HCT116 (cell line): ENCODE data around the gene PACRG. TPM values are rescaled to one million over a fixed set of nuclear protein-coding genes. Genes with fewer than 3 reads are reported as not detected.

Experiments used
- ATAC-seq: fragments of 200-7000 bp; cut with Tn5 transposase; 2 replicates; pipeline ENCODE4 v1.9.1; 2020; ENCODE audit warnings: mild to moderate bottlenecking, moderate library complexity
- BruUV-seq: library from RNA; stranded (reverse); fragments of 400-500 nt; replicated peaks from 2 replicates; lab custom pipeline; 2021; lab: Mats Ljungman, UMichigan
- CTCF ChIA-PET: fragments of 300-600 bp; sonication (Branson Sonifier 250); formaldehyde crosslinking; loops from one replicate; lab custom pipeline; 2021; ENCODE audit warnings: antibody characterized with exemption; lab: Charles Lee
- POLR2A ChIA-PET: fragments of 300-600, 350-600 bp; sonication (Branson Sonifier 250); formaldehyde crosslinking; loops from one replicate; lab custom pipeline; 2021; ENCODE audit warnings: antibody characterized with exemption; lab: Charles Lee
- RAD21 ChIA-PET, 2 experiments: fragments of 300-600 bp; sonication (Branson Sonifier 250); formaldehyde crosslinking; loops; one replicate each; lab custom pipeline; 2023; ENCODE audit warnings: low total read pairs in 2 of 2; ENCODE audit not compliant: uncharacterized antibody in 2 of 2, unreplicated experiment in 2 of 2, low non-redundant PET in 1 of 2; lab: Charles Lee
- DNase-seq: peaks from one replicate; pipeline ENCODE4 v3.0.0-alpha.2; 2010; ENCODE audit warnings: low read depth, low spot score
- H2AFZ ChIP-seq: fragments of 200-600 bp; shearing (Covaris generic), sonication (generic); 2 replicates; pipeline ENCODE4 v1.6.1; 2017; ENCODE audit warnings: low read depth, mixed run types, mixed read lengths, antibody characterized with exemption, low read length; ENCODE audit not compliant: poor library complexity, severe bottlenecking
- H3K27ac ChIP-seq: 2 replicates; pipeline ENCODE4 v1.5.1; 2012; ENCODE audit warnings: low read depth, low read length
- H3K27me3 ChIP-seq: fragments of 200-600 bp; sonication (generic); 2 replicates; pipeline ENCODE4 v1.6.1; 2016; ENCODE audit warnings: mixed run types, low read length, mixed read lengths; ENCODE audit not compliant: insufficient read depth
- H3K36me3 ChIP-seq, 2 experiments: fragments of 200-500 bp in 1 of 2; fragments of 200-600 bp in 1 of 2; sonication (Bioruptor generic) in 1 of 2; sonication (generic) in 1 of 2; 2 replicates each; pipeline versions ENCODE4 v1.5.1 to v1.6.1; 2014 to 2016; ENCODE audit warnings: low read length in 2 of 2, inconsistent platforms in 1 of 2, mixed read lengths in 1 of 2, mixed run types in 1 of 2; ENCODE audit not compliant: insufficient read depth in 2 of 2, control insufficient read depth in 1 of 2
- H3K4me1 ChIP-seq, 2 experiments: fragments of 200-600 bp in 1 of 2; sonication (generic) in 1 of 2; 2 replicates each; pipeline versions ENCODE4 v1.5.1 to v1.6.1; 2012 to 2017; ENCODE audit warnings: low read length in 2 of 2, inconsistent platforms in 1 of 2, mild to moderate bottlenecking in 1 of 2, mixed read lengths in 1 of 2, mixed run types in 1 of 2, moderate library complexity in 1 of 2; ENCODE audit not compliant: insufficient read depth in 2 of 2, control insufficient read depth in 1 of 2
- H3K4me2 ChIP-seq: fragments of 200-600 bp; sonication (generic); 2 replicates; pipeline ENCODE4 v1.6.1; 2017; ENCODE audit warnings: mixed run types, low read length, mixed read lengths
- H3K4me3 ChIP-seq, 2 experiments: fragments of 200-600 bp in 1 of 2; sonication (generic) in 1 of 2; replicated peaks in 1 of 2; 2 replicates each; pipeline ENCODE4 v1.5.1; 2011 to 2016; ENCODE audit warnings: low read length in 2 of 2, control low read depth in 1 of 2, low read depth in 1 of 2, mild to moderate bottlenecking in 1 of 2, mixed read lengths in 1 of 2, mixed run types in 1 of 2
- H3K79me2 ChIP-seq: fragments of 200-600 bp; sonication (generic); 2 replicates; pipeline ENCODE4 v1.6.1; 2017; ENCODE audit warnings: mild to moderate bottlenecking, mixed run types, low read length, moderate library complexity, mixed read lengths; ENCODE audit not compliant: insufficient read depth
- H3K9ac ChIP-seq: fragments of 200-600 bp; sonication (generic); 2 replicates; pipeline ENCODE4 v1.6.1; 2016; ENCODE audit warnings: low read length, mixed read lengths
- H3K9me2 ChIP-seq: fragments of 200-600 bp; sonication (generic), shearing (Covaris generic); 2 replicates; pipeline ENCODE4 v1.6.1; 2017; ENCODE audit warnings: mixed run types, mild to moderate bottlenecking, moderate library complexity; ENCODE audit not compliant: insufficient read depth
- H3K9me3 ChIP-seq, 2 experiments: fragments of 200-500 bp in 1 of 2; fragments of 200-600 bp in 1 of 2; sonication (Bioruptor generic) in 1 of 2; sonication (generic) in 1 of 2; 2 replicates each; pipeline ENCODE4 v1.6.1; 2014 to 2017; ENCODE audit warnings: low read length in 2 of 2, mixed read lengths in 2 of 2, inconsistent platforms in 1 of 2, low read depth in 1 of 2, mild to moderate bottlenecking in 1 of 2, mixed run types in 1 of 2, moderate library complexity in 1 of 2; ENCODE audit not compliant: control insufficient read depth in 1 of 2, insufficient read depth in 1 of 2
- H4K20me1 ChIP-seq: fragments of 200-600 bp; sonication (generic), shearing (Covaris generic); 2 replicates; pipeline ENCODE4 v1.6.1; 2017; ENCODE audit warnings: mixed run types, mild to moderate bottlenecking, moderate library complexity; ENCODE audit not compliant: insufficient read depth
- EZH2 ChIP-seq: fragments of 200-600 bp; sonication (generic); IDR thresholded peaks from 2 replicates; pipeline ENCODE4 v1.6.1; 2017; ENCODE audit warnings: antibody characterized with exemption, mixed run types
- EZH2phosphoT487 ChIP-seq: fragments of 200-600 bp; IDR thresholded peaks from 2 replicates; pipeline ENCODE4 v1.6.1; 2018; ENCODE audit warnings: antibody characterized with exemption, borderline replicate concordance
- FOSL1 ChIP-seq: IDR thresholded peaks from 2 replicates; pipeline ENCODE4 v1.6.1; 2012; ENCODE audit warnings: low read depth
- JUND ChIP-seq: IDR thresholded peaks from 2 replicates; pipeline ENCODE4 v1.6.1; 2012
- POLR2A ChIP-seq: IDR thresholded peaks from 2 replicates; pipeline ENCODE4 v1.7.0; 2011; ENCODE audit warnings: borderline replicate concordance; ENCODE audit not compliant: insufficient read depth, insufficient read length; ENCODE audit errors: extremely low read depth
- RAD21 ChIP-seq: IDR thresholded peaks from 2 replicates; pipeline ENCODE4 v1.6.1; 2012; ENCODE audit warnings: low read depth, mild to moderate bottlenecking
- SIN3A ChIP-seq: IDR thresholded peaks from 2 replicates; pipeline ENCODE4 v1.6.1; 2012; ENCODE audit warnings: low read depth
- SP1 ChIP-seq: IDR thresholded peaks from 2 replicates; pipeline ENCODE4 v1.6.1; 2012; ENCODE audit warnings: low read depth
- SRF ChIP-seq: IDR thresholded peaks from 2 replicates; pipeline ENCODE4 v1.6.1; 2012; ENCODE audit warnings: low read depth
- TCF7L2 ChIP-seq: IDR thresholded peaks from 2 replicates; pipeline ENCODE4 v1.7.0; 2011; ENCODE audit warnings: borderline replicate concordance, inconsistent platforms; ENCODE audit not compliant: insufficient read depth, insufficient read length; ENCODE audit errors: extremely low read depth
- YY1 ChIP-seq: IDR thresholded peaks from 2 replicates; pipeline ENCODE4 v1.6.1; 2011; ENCODE audit warnings: low read length, low read depth, moderate library complexity, mild to moderate bottlenecking; ENCODE audit not compliant: insufficient replicate concordance; ENCODE audit errors: extremely low read depth
- ZFX ChIP-seq: fragments of 450-650 bp; IDR thresholded peaks from 2 replicates; pipeline ENCODE4 v1.6.1; 2017
- ZNF274 ChIP-seq: fragments of 200-500 bp; sonication (Bioruptor generic); IDR thresholded peaks from 2 replicates; pipeline ENCODE4 v1.6.1; 2014; ENCODE audit warnings: mild to moderate bottlenecking, low read depth, low read length, inconsistent platforms
- intact Hi-C: fragments of 100-400 bp; cut with micrococcal nuclease; formaldehyde crosslinking; loops from 2 replicates; pipeline ENCODE4 v1.10.0; 2022
- total RNA-seq: library from RNA; stranded (reverse); gene quantifications from one replicate; pipeline ENCODE4 v1.2.1, GENCODE V29; 2021; ENCODE audit not compliant: unreplicated experiment
- TF ChIP-seq, protein P1 (sequence below): IDR thresholded peaks from 2 replicates; pipeline ENCODE4 v1.6.1; 2012
- TF ChIP-seq, protein P2 (sequence below): IDR thresholded peaks from 2 replicates; pipeline ENCODE4 v1.6.1; 2012; ENCODE audit warnings: low read depth

The PACRG gene
- total RNA-seq, 1 experiment from 2014 or later, result 0.71 TPM

DNA sequence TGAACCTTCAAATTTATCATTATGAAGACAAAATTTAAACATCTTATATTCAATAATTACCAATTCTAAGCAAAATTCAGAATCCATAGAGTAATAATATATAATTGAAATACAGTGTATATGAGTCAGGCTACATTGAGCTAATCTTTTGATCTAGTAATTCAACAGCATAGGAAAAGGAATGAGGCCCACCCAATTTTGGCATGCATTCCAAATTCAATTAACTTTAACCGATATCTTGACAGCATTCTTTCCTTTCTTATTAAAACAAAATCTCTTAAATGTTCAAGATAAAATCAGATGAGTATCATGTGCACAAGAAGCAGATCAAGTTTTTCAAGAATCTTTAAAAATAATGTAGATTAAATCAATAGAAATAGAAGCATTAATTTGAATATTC is 553.9 kb downstream of the PACRG start:
- BruUV-seq, result no TSS peak
- intact Hi-C loops, result no loop called here

More for the DNA sequence above, 553.9 kb downstream of the PACRG start:
- no peaks in the 10 kb centered on the region for H3K9me2 ChIP-seq
- TF ChIP-seq EZH2, result no peak
- no peak for TF ChIP-seq RAD21
- TF ChIP-seq SP1, result no peak
- TF ChIP-seq SIN3A, result no peak
- TF ChIP-seq JUND, result no peak
- TF ChIP-seq, protein P1, sequence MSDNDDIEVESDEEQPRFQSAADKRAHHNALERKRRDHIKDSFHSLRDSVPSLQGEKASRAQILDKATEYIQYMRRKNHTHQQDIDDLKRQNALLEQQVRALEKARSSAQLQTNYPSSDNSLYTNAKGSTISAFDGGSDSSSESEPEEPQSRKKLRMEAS, result no peak
- TF ChIP-seq YY1, result no peak
- no peak for TF ChIP-seq TCF7L2
- TF ChIP-seq, protein P2, sequence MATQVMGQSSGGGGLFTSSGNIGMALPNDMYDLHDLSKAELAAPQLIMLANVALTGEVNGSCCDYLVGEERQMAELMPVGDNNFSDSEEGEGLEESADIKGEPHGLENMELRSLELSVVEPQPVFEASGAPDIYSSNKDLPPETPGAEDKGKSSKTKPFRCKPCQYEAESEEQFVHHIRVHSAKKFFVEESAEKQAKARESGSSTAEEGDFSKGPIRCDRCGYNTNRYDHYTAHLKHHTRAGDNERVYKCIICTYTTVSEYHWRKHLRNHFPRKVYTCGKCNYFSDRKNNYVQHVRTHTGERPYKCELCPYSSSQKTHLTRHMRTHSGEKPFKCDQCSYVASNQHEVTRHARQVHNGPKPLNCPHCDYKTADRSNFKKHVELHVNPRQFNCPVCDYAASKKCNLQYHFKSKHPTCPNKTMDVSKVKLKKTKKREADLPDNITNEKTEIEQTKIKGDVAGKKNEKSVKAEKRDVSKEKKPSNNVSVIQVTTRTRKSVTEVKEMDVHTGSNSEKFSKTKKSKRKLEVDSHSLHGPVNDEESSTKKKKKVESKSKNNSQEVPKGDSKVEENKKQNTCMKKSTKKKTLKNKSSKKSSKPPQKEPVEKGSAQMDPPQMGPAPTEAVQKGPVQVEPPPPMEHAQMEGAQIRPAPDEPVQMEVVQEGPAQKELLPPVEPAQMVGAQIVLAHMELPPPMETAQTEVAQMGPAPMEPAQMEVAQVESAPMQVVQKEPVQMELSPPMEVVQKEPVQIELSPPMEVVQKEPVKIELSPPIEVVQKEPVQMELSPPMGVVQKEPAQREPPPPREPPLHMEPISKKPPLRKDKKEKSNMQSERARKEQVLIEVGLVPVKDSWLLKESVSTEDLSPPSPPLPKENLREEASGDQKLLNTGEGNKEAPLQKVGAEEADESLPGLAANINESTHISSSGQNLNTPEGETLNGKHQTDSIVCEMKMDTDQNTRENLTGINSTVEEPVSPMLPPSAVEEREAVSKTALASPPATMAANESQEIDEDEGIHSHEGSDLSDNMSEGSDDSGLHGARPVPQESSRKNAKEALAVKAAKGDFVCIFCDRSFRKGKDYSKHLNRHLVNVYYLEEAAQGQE, result no peak
- no peak for TF ChIP-seq FOSL1
- no peak for TF ChIP-seq EZH2phosphoT487
- TF ChIP-seq POLR2A, result no peak
- TF ChIP-seq SRF, result no peak
- no peak for TF ChIP-seq ZNF274
- TF ChIP-seq ZFX, result no peak
- TF ChIP-seq, all 23 proteins: peak for 0
- Histone ChIP-seq H3K9ac (no peak overlapping the region), H3K4me2 (no peak overlapping the region), H3K27me3 (no peaks in the 10 kb centered on the region), H3K79me2 (no peaks in the 10 kb centered on the region), H3K9me3 (no peaks in the 10 kb centered on the region), H2AFZ (no peak overlapping the region), H3K27ac (no peak overlapping the region), H3K4me3 (no peak overlapping the region), H3K36me3 (no peaks in the 10 kb centered on the region), H4K20me1 (no peaks in the 10 kb centered on the region), H3K4me1 (no peaks in the 10 kb centered on the region)
- RAD21 ChIA-PET, result no interaction called here
- DNase-seq, result no peak
- ATAC-seq, result no peak
- CTCF ChIA-PET, result no interaction called here
- POLR2A ChIA-PET, result no interaction called here
